ENCODE results near the gene SPACA5. TPM values are rescaled to one million over a fixed set of nuclear protein-coding genes. Genes with fewer than 3 reads are reported as not detected.
"Not testable (repeated sequence)": the region's sequence is repeated elsewhere in the genome, so short reads cannot be mapped to it uniquely, and the experiment has no call there.

Gene SPACA5
- total RNA-seq, 2 experiments from 2014 or later, result not detected

DNA sequence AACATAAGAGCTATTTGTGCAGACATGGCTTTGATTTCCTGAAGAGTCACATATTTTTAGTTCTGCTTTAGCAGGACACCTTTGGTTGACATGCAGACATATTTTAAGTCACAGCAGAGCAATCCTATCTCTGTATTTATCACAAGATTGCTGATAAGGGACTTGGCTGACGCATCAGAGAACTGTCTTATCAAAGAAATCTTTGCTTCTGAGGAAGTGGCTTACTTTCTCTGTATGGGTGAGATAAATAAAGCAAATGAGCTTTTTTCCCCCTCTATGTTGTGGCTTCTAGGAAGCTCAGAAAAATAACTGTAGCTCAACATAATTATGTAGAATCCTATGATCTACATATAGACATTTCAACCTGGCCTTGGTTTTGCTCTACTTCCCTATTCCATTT lies 13.1 kb downstream of the SPACA5 start:
- H3K4me3 Mint-ChIP-seq; H3K27me3 Mint-ChIP-seq; CTCF ChIA-PET; intact Hi-C loops (cut with micrococcal nuclease); H3K36me3 Mint-ChIP-seq (ENCODE audit: low read depth); POLR2A ChIA-PET; H3K27ac Mint-ChIP-seq; DNase-seq; H3K9me3 Mint-ChIP-seq: not testable (repeated sequence)
- peak; percentile 55 for ATAC-seq
- H3K4me1 Mint-ChIP-seq (ENCODE audit: low read depth), result peaks cover 13% of the 10 kb centered on the region

DNA sequence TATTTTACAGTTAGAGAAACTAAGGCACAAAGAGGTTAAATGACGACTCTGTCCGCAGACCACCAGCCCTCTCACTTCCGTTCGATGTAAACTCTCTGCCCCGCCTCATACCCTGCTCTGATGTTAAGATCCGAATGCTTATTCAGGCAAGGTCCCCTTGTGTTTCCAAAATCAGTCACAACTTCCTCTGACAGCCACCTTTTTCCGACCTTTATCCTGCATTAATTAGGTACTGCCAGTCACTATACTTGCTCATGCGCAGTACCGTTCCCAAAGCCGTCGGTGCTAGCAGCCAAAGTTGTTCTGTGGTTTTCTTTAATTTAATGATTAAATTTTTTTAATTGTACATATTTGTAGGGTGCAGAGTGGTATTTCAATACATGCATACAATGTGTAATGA lies 13.7 kb downstream of the SPACA5 start:
- peak overlapping the region; percentile 98 for H3K27ac Mint-ChIP-seq
- H3K9me3 Mint-ChIP-seq; H3K27me3 Mint-ChIP-seq; POLR2A ChIA-PET; intact Hi-C loops (cut with micrococcal nuclease); H3K36me3 Mint-ChIP-seq (ENCODE audit: low read depth): not testable (repeated sequence)
- CTCF ChIA-PET, result interaction anchor here (1.0 kb wide), 2 partner anchors 61 to 189 kb away, joined by 4 to 5 read pairs; no protein-coding TSS in a partner anchor
- DNase-seq (peak; percentile 65), ATAC-seq (peak; percentile 75)
- H3K4me1 Mint-ChIP-seq (ENCODE audit: low read depth), result peaks cover 13% of the 10 kb centered on the region
- peak overlapping the region; percentile 87 for H3K4me3 Mint-ChIP-seq

DNA sequence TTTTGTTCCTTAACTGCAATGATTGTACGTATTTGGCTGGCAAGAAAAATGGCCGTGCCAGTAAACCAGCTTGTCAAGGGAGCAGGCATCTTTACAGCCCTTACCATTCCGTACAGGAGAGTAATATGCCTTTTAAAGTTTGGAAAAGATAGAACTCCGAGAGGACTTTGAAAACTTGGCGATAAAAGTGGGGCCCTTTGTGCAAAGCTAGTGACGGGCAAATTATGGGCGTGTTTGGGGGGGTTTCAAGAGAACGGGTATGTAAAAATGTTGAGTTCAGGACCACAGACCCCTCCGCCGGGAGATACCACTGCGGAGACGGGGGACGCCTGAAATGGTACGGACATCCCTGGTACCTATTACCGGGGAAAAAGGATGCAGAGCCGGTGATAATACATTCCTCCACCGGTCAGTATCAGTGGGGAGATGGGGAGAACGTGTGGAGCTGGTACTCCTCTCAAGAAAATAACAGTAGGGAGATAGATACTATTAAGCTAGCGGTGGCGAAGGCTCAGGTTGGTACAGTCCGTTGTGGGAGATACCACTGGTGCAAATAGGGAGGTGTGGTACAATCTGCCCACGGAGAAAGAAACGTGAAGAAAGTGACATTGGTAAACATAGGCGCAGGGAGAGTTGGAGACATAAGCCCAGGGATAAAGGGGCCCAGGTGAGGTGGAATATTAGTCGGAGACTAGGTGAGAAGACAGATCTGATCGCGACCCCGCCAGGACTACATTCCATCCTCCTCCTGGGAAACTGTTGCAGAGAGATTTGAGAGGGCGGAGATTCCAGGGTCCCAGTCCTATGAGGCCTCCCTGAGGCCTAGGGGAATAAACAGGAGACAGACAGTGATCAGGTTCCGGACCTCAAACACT lies 14.5 kb downstream of the SPACA5 start:
- peak overlapping the region; percentile 98 for H3K27ac Mint-ChIP-seq
- ATAC-seq, result peak; percentile 56
- intact Hi-C loops (cut with micrococcal nuclease), result no loop called here
- peaks cover 16% of the 10 kb centered on the region for H3K4me1 Mint-ChIP-seq (ENCODE audit: low read depth)
- H3K4me3 Mint-ChIP-seq, result peak overlapping the region; percentile 87
- peaks cover 2% of the 10 kb centered on the region for H3K9me3 Mint-ChIP-seq
- ChIA-PET POLR2A (no interaction called here), CTCF (interaction anchor here (1.0 kb wide), 2 partner anchors 62 to 189 kb away, joined by 4 to 5 read pairs; no protein-coding TSS in a partner anchor)
- H3K27me3 Mint-ChIP-seq, result no peaks in the 10 kb centered on the region
- no peaks in the 10 kb centered on the region for H3K36me3 Mint-ChIP-seq (ENCODE audit: low read depth)
- TF ChIP-seq, protein P1, sequence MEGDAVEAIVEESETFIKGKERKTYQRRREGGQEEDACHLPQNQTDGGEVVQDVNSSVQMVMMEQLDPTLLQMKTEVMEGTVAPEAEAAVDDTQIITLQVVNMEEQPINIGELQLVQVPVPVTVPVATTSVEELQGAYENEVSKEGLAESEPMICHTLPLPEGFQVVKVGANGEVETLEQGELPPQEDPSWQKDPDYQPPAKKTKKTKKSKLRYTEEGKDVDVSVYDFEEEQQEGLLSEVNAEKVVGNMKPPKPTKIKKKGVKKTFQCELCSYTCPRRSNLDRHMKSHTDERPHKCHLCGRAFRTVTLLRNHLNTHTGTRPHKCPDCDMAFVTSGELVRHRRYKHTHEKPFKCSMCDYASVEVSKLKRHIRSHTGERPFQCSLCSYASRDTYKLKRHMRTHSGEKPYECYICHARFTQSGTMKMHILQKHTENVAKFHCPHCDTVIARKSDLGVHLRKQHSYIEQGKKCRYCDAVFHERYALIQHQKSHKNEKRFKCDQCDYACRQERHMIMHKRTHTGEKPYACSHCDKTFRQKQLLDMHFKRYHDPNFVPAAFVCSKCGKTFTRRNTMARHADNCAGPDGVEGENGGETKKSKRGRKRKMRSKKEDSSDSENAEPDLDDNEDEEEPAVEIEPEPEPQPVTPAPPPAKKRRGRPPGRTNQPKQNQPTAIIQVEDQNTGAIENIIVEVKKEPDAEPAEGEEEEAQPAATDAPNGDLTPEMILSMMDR (IDR thresholded peaks at IDR 0.05), result no peak
- peak; percentile 86 for DNase-seq

DNA sequence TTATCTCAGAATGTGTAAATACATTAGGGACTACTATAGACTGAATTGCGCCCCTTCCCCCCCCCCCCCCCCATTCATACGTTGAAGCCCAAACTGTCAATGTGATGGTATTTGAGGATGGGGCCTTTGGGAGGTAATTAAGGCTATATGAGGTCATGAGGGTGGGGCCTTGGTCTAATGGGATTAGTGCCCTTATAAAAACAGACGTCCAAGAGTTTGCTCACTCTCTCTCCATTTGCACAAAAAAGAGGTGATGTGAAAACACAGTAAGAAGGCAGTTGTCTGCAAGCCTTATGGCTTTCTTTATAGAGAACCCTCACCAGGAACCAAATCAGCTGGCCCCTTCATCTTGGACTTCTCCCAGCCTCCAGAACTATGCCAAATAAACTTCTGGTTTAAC lies 15.3 kb downstream of the SPACA5 start:
- POLR2A ChIA-PET, result no interaction called here
- TF ChIP-seq, protein P1 (IDR thresholded peaks at IDR 0.05), result no peak
- no peak overlapping the region for H3K27ac Mint-ChIP-seq
- no peak overlapping the region for H3K4me3 Mint-ChIP-seq
- ATAC-seq, result no peak
- H3K9me3 Mint-ChIP-seq, result peaks cover 2% of the 10 kb centered on the region
- intact Hi-C loops (cut with micrococcal nuclease), result no loop called here
- no peaks in the 10 kb centered on the region for H3K27me3 Mint-ChIP-seq
- no peak for DNase-seq
- no peaks in the 10 kb centered on the region for H3K36me3 Mint-ChIP-seq (ENCODE audit: low read depth)
- peaks cover 16% of the 10 kb centered on the region for H3K4me1 Mint-ChIP-seq (ENCODE audit: low read depth)
- CTCF ChIA-PET, result no interaction called here

DNA sequence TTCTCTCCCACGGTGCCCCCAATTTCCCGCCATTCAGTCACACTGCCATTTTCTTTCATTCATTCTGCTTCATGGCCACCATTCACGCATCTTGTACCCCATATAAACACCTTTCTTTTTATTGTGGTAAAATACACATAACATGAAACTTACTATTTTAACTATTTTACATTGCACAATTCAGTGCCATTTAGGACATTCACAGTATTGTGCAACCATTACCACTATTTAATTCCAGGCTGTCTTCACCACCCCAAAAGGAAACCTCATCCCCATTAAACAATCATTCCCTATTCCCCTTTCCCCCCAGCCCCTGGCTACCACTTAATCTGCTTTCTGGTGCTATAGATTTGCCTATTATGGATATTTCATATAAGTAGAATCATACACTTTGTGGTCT lies 15.9 kb downstream of the SPACA5 start:
- CTCF ChIA-PET, result no interaction called here
- Mint-ChIP-seq H3K4me1 (ENCODE audit: low read depth) (peaks cover 16% of the 10 kb centered on the region), H3K4me3 (no peak overlapping the region)

More for the DNA sequence above, 15.9 kb downstream of the SPACA5 start:
- ATAC-seq (no peak), DNase-seq (no peak)
- H3K9me3 Mint-ChIP-seq, result peaks cover 2% of the 10 kb centered on the region
- no peaks in the 10 kb centered on the region for H3K36me3 Mint-ChIP-seq (ENCODE audit: low read depth)
- intact Hi-C loops (cut with micrococcal nuclease), result no loop called here
- POLR2A ChIA-PET, result no interaction called here
- TF ChIP-seq, protein P1 (IDR thresholded peaks at IDR 0.05), result no peak
- H3K27me3 Mint-ChIP-seq, result no peaks in the 10 kb centered on the region
- peak overlapping the region; percentile 52 for H3K27ac Mint-ChIP-seq
